OCI-LY3 (cell line): ENCODE measurements around the gene HHAT.

Source experiments
- EZH2phosphoT487 ChIP-seq: fragments of 200-600 bp; shearing (Covaris generic); IDR thresholded peaks from 2 replicates; pipeline ENCODE4 v1.6.1; 2018; ENCODE audit warnings: antibody characterized with exemption, mixed run types, low read depth
- TF ChIP-seq, protein P1 (sequence below): fragments of 200-600, 300-600 bp; sonication (generic); IDR thresholded peaks from 2 replicates; pipeline ENCODE4 v1.5.1; 2014; ENCODE audit warnings: antibody characterized with exemption, low read length, low read depth

DNA sequence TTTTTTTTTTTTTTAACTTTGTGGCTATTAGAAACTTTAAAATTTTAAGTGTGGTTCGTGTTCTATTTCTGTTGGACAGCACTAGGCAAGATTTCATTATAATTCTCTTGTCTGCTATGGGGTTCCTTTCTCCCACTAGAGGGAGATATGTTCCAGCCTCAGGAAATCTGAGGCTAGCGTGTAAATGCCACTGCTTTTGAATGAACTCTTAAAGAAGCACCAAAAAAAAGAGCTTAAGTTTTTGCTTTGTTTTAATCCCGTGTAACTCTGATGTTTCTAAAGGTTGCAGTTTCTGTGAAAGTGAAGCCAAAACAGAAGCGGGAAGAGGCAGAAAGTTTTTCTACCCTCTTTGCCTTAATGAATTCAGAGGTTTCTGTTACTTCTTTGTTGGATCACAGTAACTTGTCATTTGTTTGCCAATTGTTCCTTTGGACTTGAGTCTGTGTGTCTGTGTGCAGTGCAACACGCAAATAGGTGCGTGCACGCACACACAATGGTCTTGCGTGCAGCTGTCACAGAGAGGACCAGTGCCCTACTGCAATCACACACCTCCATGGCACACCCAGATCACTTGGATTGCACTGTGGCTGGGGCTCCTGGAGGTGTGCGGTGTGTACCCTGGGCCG is 32.3 kb downstream of the HHAT start:
- TF ChIP-seq, protein P1, sequence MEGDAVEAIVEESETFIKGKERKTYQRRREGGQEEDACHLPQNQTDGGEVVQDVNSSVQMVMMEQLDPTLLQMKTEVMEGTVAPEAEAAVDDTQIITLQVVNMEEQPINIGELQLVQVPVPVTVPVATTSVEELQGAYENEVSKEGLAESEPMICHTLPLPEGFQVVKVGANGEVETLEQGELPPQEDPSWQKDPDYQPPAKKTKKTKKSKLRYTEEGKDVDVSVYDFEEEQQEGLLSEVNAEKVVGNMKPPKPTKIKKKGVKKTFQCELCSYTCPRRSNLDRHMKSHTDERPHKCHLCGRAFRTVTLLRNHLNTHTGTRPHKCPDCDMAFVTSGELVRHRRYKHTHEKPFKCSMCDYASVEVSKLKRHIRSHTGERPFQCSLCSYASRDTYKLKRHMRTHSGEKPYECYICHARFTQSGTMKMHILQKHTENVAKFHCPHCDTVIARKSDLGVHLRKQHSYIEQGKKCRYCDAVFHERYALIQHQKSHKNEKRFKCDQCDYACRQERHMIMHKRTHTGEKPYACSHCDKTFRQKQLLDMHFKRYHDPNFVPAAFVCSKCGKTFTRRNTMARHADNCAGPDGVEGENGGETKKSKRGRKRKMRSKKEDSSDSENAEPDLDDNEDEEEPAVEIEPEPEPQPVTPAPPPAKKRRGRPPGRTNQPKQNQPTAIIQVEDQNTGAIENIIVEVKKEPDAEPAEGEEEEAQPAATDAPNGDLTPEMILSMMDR: peak; percentile 60
- TF ChIP-seq EZH2phosphoT487: no peak
